Endodermal cell (in vitro differentiated cells): ENCODE measurements around the gene DISP1. TPM values are rescaled to one million over a fixed set of nuclear protein-coding genes. Genes with fewer than 3 reads are reported as not detected.

Experiments
- DNase-seq: peaks from one replicate; pipeline ENCODE4 v3.0.0-alpha.2; 2017
- H3K27ac ChIP-seq: 2 replicates; pipeline ENCODE4 v1.5.1; 2013; ENCODE audit warnings: mild to moderate bottlenecking, low read depth, low read length, moderate library complexity
- H3K27me3 ChIP-seq: 2 replicates; pipeline ENCODE4 v1.6.1; 2013; ENCODE audit warnings: mild to moderate bottlenecking, low read length, moderate library complexity; ENCODE audit not compliant: insufficient read depth, control insufficient read depth, poor library complexity, severe bottlenecking
- H3K36me3 ChIP-seq: 2 replicates; pipeline ENCODE4 v1.7.0; 2013; ENCODE audit warnings: mild to moderate bottlenecking, low read length, moderate library complexity; ENCODE audit not compliant: control insufficient read depth, insufficient read depth
- H3K4me1 ChIP-seq: one replicate; pipeline ENCODE4 v1.7.0; 2013; ENCODE audit warnings: low read length; ENCODE audit not compliant: control insufficient read depth, insufficient read depth
- H3K4me3 ChIP-seq: 2 replicates; pipeline ENCODE4 v1.5.1; 2013; ENCODE audit warnings: mild to moderate bottlenecking, low read length, moderate library complexity
- H3K9ac ChIP-seq: 2 replicates; pipeline ENCODE4 v1.6.1; 2013; ENCODE audit warnings: mild to moderate bottlenecking, low read length, moderate library complexity; ENCODE audit not compliant: poor library complexity, severe bottlenecking; ENCODE audit errors: extremely low read depth
- H3K9me3 ChIP-seq: 2 replicates; pipeline ENCODE4 v1.6.1; 2013; ENCODE audit warnings: mild to moderate bottlenecking, low read length, moderate library complexity; ENCODE audit not compliant: control insufficient read depth
- H3K27ac Mint-ChIP-seq: 2 replicates; pipeline ENCODE4 v1.8.0; 2020; ENCODE audit warnings: mixed read lengths
- H3K27me3 Mint-ChIP-seq: 2 replicates; pipeline ENCODE4 v1.8.0; 2021; ENCODE audit warnings: mild to moderate bottlenecking, mixed read lengths; ENCODE audit not compliant: insufficient read depth
- H3K36me3 Mint-ChIP-seq: 2 replicates; pipeline ENCODE4 v1.8.0; 2020; ENCODE audit warnings: low read depth, mixed read lengths
- H3K4me1 Mint-ChIP-seq: 2 replicates; pipeline ENCODE4 v1.8.0; 2020; ENCODE audit warnings: mixed read lengths
- H3K4me3 Mint-ChIP-seq: 2 replicates; pipeline ENCODE4 v1.8.0; 2020; ENCODE audit warnings: mild to moderate bottlenecking, moderate library complexity, mixed read lengths
- H3K9me3 Mint-ChIP-seq: 2 replicates; pipeline ENCODE4 v1.8.0; 2020; ENCODE audit warnings: mild to moderate bottlenecking, mixed read lengths
- CTCF ChIP-seq: fragments of 200-600 bp; sonication (generic); conservative IDR thresholded peaks from 2 replicates; pipeline ENCODE4 v1.5.0; 2021; ENCODE audit warnings: antibody characterized with exemption, mild to moderate bottlenecking
- WGBS, 2 experiments: methylation state at CpG; one replicate each; pipeline versions ENCODE4 v1.1.5 to v1.1.7; 2013; ENCODE audit warnings: missing lambda C conversion rate in 2 of 2, mixed read lengths in 1 of 2; ENCODE audit not compliant: insufficient coverage in 1 of 2, insufficient read length in 1 of 2; 5-methylcytosine and 5-hydroxymethylcytosine counted together
- total RNA-seq, 2 donors: library from RNA; stranded (reverse); fragmentation: NEBNext Ultra II Directional in 1 of 2; extraction: Animal tissue kit (Norgen Biotek cat#: 25700) in 1 of 2; gene quantifications; 2 replicates in 1 of 2; 3 replicates in 1 of 2; pipeline ENCODE4 v1.2.1, GENCODE V29; 2021

DISP1 gene
- total RNA-seq, 2 donors from 2014 or later = 6.1 to 7.5 TPM

GRCh38 chr1:222787729-222788128 lies 27.1 kb upstream of the DISP1 start:
- H3K9ac ChIP-seq = no peak overlapping the region
- no peaks in the 10 kb centered on the region for H3K36me3 ChIP-seq
- Mint-ChIP-seq H3K4me1 (peaks cover 2% of the 10 kb centered on the region), H3K36me3 (peaks cover 2% of the 10 kb centered on the region), H3K4me3 (no peak overlapping the region), H3K9me3 (peaks cover 13% of the 10 kb centered on the region), H3K27me3 (peaks cover 22% of the 10 kb centered on the region), H3K27ac (no peak overlapping the region)
- H3K4me1 ChIP-seq = no peaks in the 10 kb centered on the region
- H3K27ac ChIP-seq = no peak overlapping the region
- no peak for DNase-seq
- WGBS, 2 experiments = 94% methylated on average over 2 to 4 of the region's 4 CpGs
- peaks cover 14% of the 10 kb centered on the region for H3K9me3 ChIP-seq
- H3K4me3 ChIP-seq = no peak overlapping the region
- no peak for TF ChIP-seq CTCF
- no peaks in the 10 kb centered on the region for H3K27me3 ChIP-seq

DNA sequence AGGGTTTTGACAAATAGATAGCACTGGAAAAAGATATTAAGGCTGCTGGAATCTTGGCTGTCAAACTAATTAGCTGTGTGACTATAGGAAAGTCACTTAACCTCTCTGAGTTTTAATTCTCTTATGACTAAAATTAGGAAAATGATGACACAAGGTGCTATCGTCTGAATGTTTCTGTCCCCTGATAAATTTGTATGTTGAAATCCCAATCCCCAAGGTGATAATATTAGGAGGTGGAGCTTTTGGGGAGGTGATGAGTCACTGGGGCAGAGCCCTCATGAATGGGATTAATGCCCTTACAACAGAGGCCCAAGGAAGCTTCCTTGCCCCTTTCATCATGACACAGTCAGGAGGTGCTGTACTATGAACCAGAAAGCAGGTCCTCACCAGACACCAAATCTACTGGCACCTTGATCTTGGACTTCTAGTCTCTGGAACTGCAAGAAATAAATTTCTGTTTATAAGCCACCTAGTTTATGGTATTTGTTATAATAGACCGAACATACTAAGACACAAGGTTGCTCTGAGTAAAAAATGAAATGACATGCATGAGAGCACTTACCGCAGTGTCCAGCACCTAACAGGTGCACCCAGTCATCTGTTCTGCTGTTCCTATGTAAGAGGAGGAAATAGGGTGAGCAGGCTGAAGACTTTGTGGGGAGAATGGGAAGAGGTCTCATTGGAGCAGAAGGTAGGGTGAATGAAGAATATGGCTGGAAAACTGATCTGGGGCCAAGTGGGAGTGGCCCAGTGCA lies 26.3 kb upstream of the DISP1 start:
- 92 to 100% methylated on average over 1 to 3 of the region's 3 CpGs for WGBS, 2 experiments

GRCh38 chr1:222790115-222790514 lies 24.7 kb upstream of the DISP1 start:
- H3K4me1 ChIP-seq = no peaks in the 10 kb centered on the region
- no peak overlapping the region for H3K9ac ChIP-seq
- DNase-seq = no peak
- H3K36me3 ChIP-seq = no peaks in the 10 kb centered on the region
- H3K4me3 ChIP-seq = no peak overlapping the region
- H3K27me3 ChIP-seq = no peaks in the 10 kb centered on the region
- Mint-ChIP-seq H3K27ac (no peak overlapping the region), H3K4me3 (no peak overlapping the region), H3K27me3 (peaks cover 13% of the 10 kb centered on the region), H3K36me3 (peaks cover 2% of the 10 kb centered on the region), H3K4me1 (peaks cover 3% of the 10 kb centered on the region), H3K9me3 (peaks cover 13% of the 10 kb centered on the region)
- WGBS, 2 experiments = 72% methylated on average over 2 of the region's 2 CpGs; no CpG with 5 or more reads in 1 of the 2 experiments
- H3K9me3 ChIP-seq = peaks cover 14% of the 10 kb centered on the region
- no peak for TF ChIP-seq CTCF
- H3K27ac ChIP-seq = no peak overlapping the region

More for the DNA sequence above, 26.3 kb upstream of the DISP1 start:
- H3K4me1 Mint-ChIP-seq = peaks cover 5% of the 10 kb centered on the region
- Histone ChIP-seq H3K9me3 (peaks cover 14% of the 10 kb centered on the region), H3K27me3 (no peaks in the 10 kb centered on the region), H3K4me1 (no peaks in the 10 kb centered on the region), H3K27ac (no peak overlapping the region), H3K4me3 (no peak overlapping the region), H3K36me3 (no peaks in the 10 kb centered on the region), H3K9ac (no peak overlapping the region)
- H3K36me3 Mint-ChIP-seq = peaks cover 2% of the 10 kb centered on the region
- H3K27me3 Mint-ChIP-seq = peaks cover 20% of the 10 kb centered on the region
- TF ChIP-seq CTCF = no peak
- peaks cover 13% of the 10 kb centered on the region for H3K9me3 Mint-ChIP-seq
- no peak for DNase-seq
- no peak overlapping the region for H3K27ac Mint-ChIP-seq
- H3K4me3 Mint-ChIP-seq = no peak overlapping the region
